MCF 10A (cell line): ENCODE results near the gene BMPER. TPM values are rescaled to one million over a fixed set of nuclear protein-coding genes. Genes with fewer than 3 reads are reported as not detected.
A peak's percentile ranks its signal among the peaks of the same experiment; 100 is the strongest.

ENCODE experiments used
- BruUV-seq: library from RNA; stranded (reverse); fragments of 400-500 nt; replicated peaks from 2 replicates; lab custom pipeline; 2021; lab: Mats Ljungman, UMichigan
- CTCF ChIA-PET: fragments of 300-600 bp; sonication (Branson Sonifier 250); formaldehyde crosslinking; extraction: SDS; loops from one replicate; lab custom pipeline; 2021; ENCODE audit warnings: antibody characterized with exemption, inconsistent platforms; lab: Yijun Ruan, JAX
- POLR2A ChIA-PET: fragments of 300-600, 350-650 bp; sonication (Branson Sonifier 250); formaldehyde crosslinking; extraction: SDS; loops from one replicate; lab custom pipeline; 2020; ENCODE audit warnings: antibody characterized with exemption, inconsistent platforms; lab: Yijun Ruan, JAX
- DNase-seq: peaks from one replicate; pipeline ENCODE4 v3.0.0-alpha.2; 2018; ENCODE audit not compliant: unreplicated experiment
- H3K27ac Mint-ChIP-seq: one replicate; pipeline ENCODE4 v1.8.0; 2022; ENCODE audit warnings: mild to moderate bottlenecking, low read depth, mixed read lengths; ENCODE audit not compliant: unreplicated experiment
- H3K27me3 Mint-ChIP-seq: one replicate; pipeline ENCODE4 v1.8.0; 2022; ENCODE audit warnings: mixed read lengths; ENCODE audit not compliant: insufficient read depth, unreplicated experiment
- H3K36me3 Mint-ChIP-seq: one replicate; pipeline ENCODE4 v1.8.0; 2022; ENCODE audit warnings: mild to moderate bottlenecking, moderate library complexity, mixed read lengths; ENCODE audit not compliant: insufficient read depth, unreplicated experiment
- H3K4me1 Mint-ChIP-seq: one replicate; pipeline ENCODE4 v1.8.0; 2022; ENCODE audit warnings: mixed read lengths; ENCODE audit not compliant: insufficient read depth, unreplicated experiment
- H3K4me3 Mint-ChIP-seq: one replicate; pipeline ENCODE4 v1.8.0; 2022; ENCODE audit warnings: mild to moderate bottlenecking, moderate library complexity, mixed read lengths; ENCODE audit not compliant: unreplicated experiment
- H3K9me3 Mint-ChIP-seq: one replicate; pipeline ENCODE4 v1.8.0; 2022; ENCODE audit warnings: mixed read lengths; ENCODE audit not compliant: unreplicated experiment
- CTCF ChIP-seq: fragments of 200-600 bp; IDR thresholded peaks from one replicate; pipeline ENCODE4 v1.8.0; 2022; ENCODE audit warnings: antibody characterized with exemption, mild to moderate bottlenecking; ENCODE audit not compliant: unreplicated experiment
- intact Hi-C: fragments of 100-400 bp; cut with micrococcal nuclease; formaldehyde crosslinking; loops from 2 replicates; pipeline ENCODE4 v1.14.1; 2022
- total RNA-seq: library from RNA; stranded (reverse); gene quantifications from 2 replicates; pipeline ENCODE4 v1.2.3, GENCODE V29; 2022

The BMPER gene
- total RNA-seq, 1 experiment from 2014 or later = 0.40 TPM

- BruUV-seq = no TSS peak
- CTCF ChIA-PET = interaction anchor here (0.7 to 1.9 kb wide), 10 partner anchors 16 to 263 kb away, joined by 3 to 11 read pairs (median 3); no protein-coding TSS in a partner anchor
- Mint-ChIP-seq H3K36me3 (peaks cover 3% of the 10 kb centered on the region), H3K4me1 (peaks cover 20% of the 10 kb centered on the region), H3K27ac (no peak overlapping the region), H3K9me3 (no peaks in the 10 kb centered on the region), H3K27me3 (no peaks in the 10 kb centered on the region), H3K4me3 (no peak overlapping the region)
- intact Hi-C loops = no loop called here
- no peak for DNase-seq
- POLR2A ChIA-PET = interaction anchor here (0.6 kb wide), 1 partner anchor 935 kb away, joined by 4 read pairs; no protein-coding TSS in a partner anchor
- TF ChIP-seq CTCF = no peak
Measured at GRCh38 chr7:33981671-33982424, 76.5 kb downstream of the BMPER start.

- intact Hi-C loops = no loop called here
- Mint-ChIP-seq H3K4me3 (no peak overlapping the region), H3K27ac (no peak overlapping the region), H3K36me3 (peaks cover 6% of the 10 kb centered on the region), H3K4me1 (peaks cover 26% of the 10 kb centered on the region), H3K27me3 (no peaks in the 10 kb centered on the region), H3K9me3 (no peaks in the 10 kb centered on the region)
- ChIA-PET CTCF (interaction anchor here (0.6 to 1.9 kb wide), 16 partner anchors 17 to 806 kb away, joined by 3 to 11 read pairs (median 4); no protein-coding TSS in a partner anchor), POLR2A (no interaction called here)
- TF ChIP-seq CTCF = peak; percentile 12
- BruUV-seq = no TSS peak
- DNase-seq = peak; percentile 54
Measured at GRCh38 chr7:33982425-33982786, 77.1 kb downstream of the BMPER start.

GRCh38 chr7:33986451-33986850, 81.1 kb downstream of the BMPER start:
- no peak for DNase-seq
- no peak overlapping the region for H3K4me3 Mint-ChIP-seq
- CTCF ChIA-PET = interaction anchor here (1.5 kb wide), 1 partner anchor 11 kb away, joined by 3 read pairs; no protein-coding TSS in a partner anchor
- TF ChIP-seq CTCF = no peak
- intact Hi-C loops = no loop called here
- no TSS peak for BruUV-seq
- POLR2A ChIA-PET = no interaction called here
- H3K36me3 Mint-ChIP-seq = peaks cover 6% of the 10 kb centered on the region
- peaks cover 15% of the 10 kb centered on the region for H3K4me1 Mint-ChIP-seq
- H3K27ac Mint-ChIP-seq = no peak overlapping the region
- H3K27me3 Mint-ChIP-seq = no peaks in the 10 kb centered on the region
- no peaks in the 10 kb centered on the region for H3K9me3 Mint-ChIP-seq
